ENCODE measurements around the gene PRKCE. TPM values are rescaled to one million over a fixed set of nuclear protein-coding genes. Genes with fewer than 3 reads are reported as not detected.
A peak's percentile ranks its signal among the peaks of the same experiment; 100 is the strongest.

The PRKCE gene
- total RNA-seq, 1 experiment from 2014 or later = 14.0 TPM

DNA sequence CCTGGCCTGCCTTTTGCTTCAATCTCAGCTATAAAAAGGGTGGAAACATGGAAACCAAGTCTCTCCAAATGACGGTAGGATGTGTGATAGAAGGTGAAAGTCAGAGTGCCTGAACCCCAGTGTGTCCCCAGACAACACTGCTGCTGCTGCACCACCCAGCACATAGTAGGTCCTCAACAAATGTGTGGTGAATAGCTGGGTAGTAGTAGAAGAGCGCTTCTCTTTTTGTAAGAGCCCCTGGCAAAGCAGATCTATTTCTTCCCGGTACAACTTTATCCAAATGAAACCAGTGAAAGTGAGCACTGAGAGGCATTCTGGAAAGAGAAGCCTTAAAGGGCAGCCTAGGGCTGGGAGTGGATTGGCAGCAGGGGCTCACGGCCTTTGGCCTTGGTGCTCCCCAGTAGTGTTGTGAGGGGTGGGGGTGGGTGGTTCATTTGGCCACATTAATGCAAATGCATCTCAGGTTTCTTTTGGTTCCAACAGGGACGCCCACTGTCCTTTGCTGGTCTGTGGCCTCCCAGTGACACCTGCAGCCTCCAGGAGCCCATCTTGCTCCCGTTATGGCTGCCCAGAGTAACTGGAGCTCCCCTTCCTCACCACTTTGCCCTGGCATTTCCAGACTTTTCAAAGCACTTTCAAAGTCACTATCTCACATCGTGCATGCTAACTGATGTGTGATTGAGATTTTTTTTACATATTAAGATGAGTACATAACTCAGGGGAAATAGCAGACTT is 341.4 kb downstream of the PRKCE start:
- no peak overlapping the region for H3K27ac ChIP-seq (ENCODE audit: low read length)
- POLR2A ChIA-PET = no interaction called here
- no peaks in the 10 kb centered on the region for H3K36me3 ChIP-seq (ENCODE audit: control insufficient read depth, insufficient read depth, low read length)

DNA sequence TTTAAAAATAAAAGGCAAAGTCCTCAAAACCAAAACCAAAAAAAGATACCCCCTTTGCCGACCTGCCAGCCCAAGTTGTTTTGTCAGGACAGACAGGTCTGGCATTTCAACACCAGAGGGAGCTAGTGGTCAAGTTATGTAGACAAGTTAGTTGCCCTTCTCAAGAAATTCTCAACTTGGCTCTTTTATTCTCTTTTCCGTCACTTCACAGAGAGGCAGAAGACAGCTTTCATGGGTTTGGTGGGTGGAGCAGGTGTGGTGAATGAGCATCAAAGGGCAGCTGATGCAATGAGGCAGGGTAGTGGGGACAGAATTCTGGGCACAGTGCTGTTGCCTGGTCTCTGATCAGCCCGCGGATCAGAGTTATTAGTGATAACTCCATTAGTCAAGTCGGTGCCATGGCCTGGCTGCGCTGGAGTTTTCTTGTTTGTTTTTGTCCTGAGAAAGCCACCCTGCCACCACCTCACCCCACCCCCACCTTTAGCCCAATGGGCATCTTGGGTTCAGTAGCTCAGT is 342.1 kb downstream of the PRKCE start:
- Histone ChIP-seq H3K9me3 (ENCODE audit: control insufficient read depth, insufficient read depth, low read depth, low read length) (no peaks in the 10 kb centered on the region), H3K36me3 (ENCODE audit: control insufficient read depth, insufficient read depth, low read length) (no peaks in the 10 kb centered on the region), H3K27me3 (ENCODE audit: control insufficient read depth, insufficient read depth, low read length) (no peaks in the 10 kb centered on the region), H3K4me3 (ENCODE audit: low read depth in 2 of 2, low read length in 2 of 2) (no peak overlapping the region), H3K4me1 (ENCODE audit: control insufficient read depth, insufficient read depth, low read length) (peaks cover 13% of the 10 kb centered on the region), H3K27ac (ENCODE audit: low read length) (no peak overlapping the region)
- ChIA-PET POLR2A (no interaction called here), CTCF (interaction anchor here (0.5 to 1.3 kb wide), 9 partner anchors 10 to 1328 kb away, joined by 3 to 16 read pairs (median 3); no protein-coding TSS in a partner anchor)
- no TSS peak for BruUV-seq (replicated peaks)
- intact Hi-C loops (cut with micrococcal nuclease; ENCODE audit: unreplicated experiment) (loop anchor here (1.0 to 5.0 kb wide), 2 partner anchors 374 to 468 kb away; no protein-coding TSS in a partner anchor), in situ Hi-C loops (cut with HindIII; ENCODE audit: low pct_unique_long_range_greater_than_20kb, low sequenced_read_pairs) (no loop called here)
- DNase-seq (ENCODE audit: low read depth, low spot score) (peak; percentile 55), ATAC-seq (peak; percentile 77; the same call in 1 of the 2 replicates)
- no peak for TF ChIP-seq TCF7L2 (IDR thresholded peaks at IDR 0.05; ENCODE audit: low read depth, low read length)
- TF ChIP-seq, protein P1, sequence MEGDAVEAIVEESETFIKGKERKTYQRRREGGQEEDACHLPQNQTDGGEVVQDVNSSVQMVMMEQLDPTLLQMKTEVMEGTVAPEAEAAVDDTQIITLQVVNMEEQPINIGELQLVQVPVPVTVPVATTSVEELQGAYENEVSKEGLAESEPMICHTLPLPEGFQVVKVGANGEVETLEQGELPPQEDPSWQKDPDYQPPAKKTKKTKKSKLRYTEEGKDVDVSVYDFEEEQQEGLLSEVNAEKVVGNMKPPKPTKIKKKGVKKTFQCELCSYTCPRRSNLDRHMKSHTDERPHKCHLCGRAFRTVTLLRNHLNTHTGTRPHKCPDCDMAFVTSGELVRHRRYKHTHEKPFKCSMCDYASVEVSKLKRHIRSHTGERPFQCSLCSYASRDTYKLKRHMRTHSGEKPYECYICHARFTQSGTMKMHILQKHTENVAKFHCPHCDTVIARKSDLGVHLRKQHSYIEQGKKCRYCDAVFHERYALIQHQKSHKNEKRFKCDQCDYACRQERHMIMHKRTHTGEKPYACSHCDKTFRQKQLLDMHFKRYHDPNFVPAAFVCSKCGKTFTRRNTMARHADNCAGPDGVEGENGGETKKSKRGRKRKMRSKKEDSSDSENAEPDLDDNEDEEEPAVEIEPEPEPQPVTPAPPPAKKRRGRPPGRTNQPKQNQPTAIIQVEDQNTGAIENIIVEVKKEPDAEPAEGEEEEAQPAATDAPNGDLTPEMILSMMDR (IDR thresholded peaks at IDR 0.05) = peak; percentile 86

More for the DNA sequence above, 341.4 kb downstream of the PRKCE start:
- BruUV-seq (replicated peaks) = no TSS peak
- DNase-seq (ENCODE audit: low read depth, low spot score) = no peak
- Histone ChIP-seq H3K4me3 (ENCODE audit: low read depth in 2 of 2, low read length in 2 of 2) (no peak overlapping the region), H3K9me3 (ENCODE audit: control insufficient read depth, insufficient read depth, low read depth, low read length) (no peaks in the 10 kb centered on the region), H3K4me1 (ENCODE audit: control insufficient read depth, insufficient read depth, low read length) (peaks cover 13% of the 10 kb centered on the region), H3K27me3 (ENCODE audit: control insufficient read depth, insufficient read depth, low read length) (no peaks in the 10 kb centered on the region)
- intact Hi-C loops (cut with micrococcal nuclease; ENCODE audit: unreplicated experiment) = loop anchor here (1.0 to 5.0 kb wide), 2 partner anchors 374 to 468 kb away; no protein-coding TSS in a partner anchor
- in situ Hi-C loops (cut with HindIII; ENCODE audit: low pct_unique_long_range_greater_than_20kb, low sequenced_read_pairs) = no loop called here
- CTCF ChIA-PET = interaction anchor here (0.6 to 1.3 kb wide), 3 partner anchors 11 to 388 kb away, joined by 3 to 4 read pairs (median 3); no protein-coding TSS in a partner anchor
- TF ChIP-seq, protein P1 (IDR thresholded peaks at IDR 0.05) = no peak
- TF ChIP-seq SIN3A (IDR thresholded peaks at IDR 0.05; ENCODE audit: borderline replicate concordance, insufficient read depth, low read depth, low read length) (no peak), TCF7L2 (IDR thresholded peaks at IDR 0.05; ENCODE audit: low read depth, low read length) (no peak), POLR2AphosphoS5 (IDR thresholded peaks at IDR 0.05; ENCODE audit: low read depth, low read length) (no peak)
- TF ChIP-seq, protein P2, sequence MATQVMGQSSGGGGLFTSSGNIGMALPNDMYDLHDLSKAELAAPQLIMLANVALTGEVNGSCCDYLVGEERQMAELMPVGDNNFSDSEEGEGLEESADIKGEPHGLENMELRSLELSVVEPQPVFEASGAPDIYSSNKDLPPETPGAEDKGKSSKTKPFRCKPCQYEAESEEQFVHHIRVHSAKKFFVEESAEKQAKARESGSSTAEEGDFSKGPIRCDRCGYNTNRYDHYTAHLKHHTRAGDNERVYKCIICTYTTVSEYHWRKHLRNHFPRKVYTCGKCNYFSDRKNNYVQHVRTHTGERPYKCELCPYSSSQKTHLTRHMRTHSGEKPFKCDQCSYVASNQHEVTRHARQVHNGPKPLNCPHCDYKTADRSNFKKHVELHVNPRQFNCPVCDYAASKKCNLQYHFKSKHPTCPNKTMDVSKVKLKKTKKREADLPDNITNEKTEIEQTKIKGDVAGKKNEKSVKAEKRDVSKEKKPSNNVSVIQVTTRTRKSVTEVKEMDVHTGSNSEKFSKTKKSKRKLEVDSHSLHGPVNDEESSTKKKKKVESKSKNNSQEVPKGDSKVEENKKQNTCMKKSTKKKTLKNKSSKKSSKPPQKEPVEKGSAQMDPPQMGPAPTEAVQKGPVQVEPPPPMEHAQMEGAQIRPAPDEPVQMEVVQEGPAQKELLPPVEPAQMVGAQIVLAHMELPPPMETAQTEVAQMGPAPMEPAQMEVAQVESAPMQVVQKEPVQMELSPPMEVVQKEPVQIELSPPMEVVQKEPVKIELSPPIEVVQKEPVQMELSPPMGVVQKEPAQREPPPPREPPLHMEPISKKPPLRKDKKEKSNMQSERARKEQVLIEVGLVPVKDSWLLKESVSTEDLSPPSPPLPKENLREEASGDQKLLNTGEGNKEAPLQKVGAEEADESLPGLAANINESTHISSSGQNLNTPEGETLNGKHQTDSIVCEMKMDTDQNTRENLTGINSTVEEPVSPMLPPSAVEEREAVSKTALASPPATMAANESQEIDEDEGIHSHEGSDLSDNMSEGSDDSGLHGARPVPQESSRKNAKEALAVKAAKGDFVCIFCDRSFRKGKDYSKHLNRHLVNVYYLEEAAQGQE (IDR thresholded peaks at IDR 0.05; ENCODE audit: insufficient read depth in 1 of 2, low read depth in 2 of 2, low read length in 1 of 2) = no peak
- peak; percentile 27; the same call in 1 of the 2 replicates for ATAC-seq
